Measurements from ENCODE around the gene CNTN5. TPM values are rescaled to one million over a fixed set of nuclear protein-coding genes. Genes with fewer than 3 reads are reported as not detected.

Gene CNTN5
- total RNA-seq, 4 donors from 2014 or later: 0.12 TPM; not detected in 3

GRCh38 chr11:99988471-99988837 lies 967.7 kb downstream of the CNTN5 start:
- 42 to 46% methylated on average over 2 of the region's 2 CpGs for WGBS, 2 donors
- H3K4me3 ChIP-seq: no peak overlapping the region
- peaks cover 0 to 4% (median 0%) of the 10 kb centered on the region in 3 donors for H3K4me1 ChIP-seq
- H3K9me3 ChIP-seq: no peaks in the 10 kb centered on the region
- intact Hi-C loops (cut with DNase I): no loop called here
- no peaks in the 10 kb centered on the region for H3K36me3 ChIP-seq
- no peak overlapping the region for H3K27ac ChIP-seq
- H3K27me3 ChIP-seq: no peaks in the 10 kb centered on the region
- DNase-seq: no peak
- TF ChIP-seq, protein P1, sequence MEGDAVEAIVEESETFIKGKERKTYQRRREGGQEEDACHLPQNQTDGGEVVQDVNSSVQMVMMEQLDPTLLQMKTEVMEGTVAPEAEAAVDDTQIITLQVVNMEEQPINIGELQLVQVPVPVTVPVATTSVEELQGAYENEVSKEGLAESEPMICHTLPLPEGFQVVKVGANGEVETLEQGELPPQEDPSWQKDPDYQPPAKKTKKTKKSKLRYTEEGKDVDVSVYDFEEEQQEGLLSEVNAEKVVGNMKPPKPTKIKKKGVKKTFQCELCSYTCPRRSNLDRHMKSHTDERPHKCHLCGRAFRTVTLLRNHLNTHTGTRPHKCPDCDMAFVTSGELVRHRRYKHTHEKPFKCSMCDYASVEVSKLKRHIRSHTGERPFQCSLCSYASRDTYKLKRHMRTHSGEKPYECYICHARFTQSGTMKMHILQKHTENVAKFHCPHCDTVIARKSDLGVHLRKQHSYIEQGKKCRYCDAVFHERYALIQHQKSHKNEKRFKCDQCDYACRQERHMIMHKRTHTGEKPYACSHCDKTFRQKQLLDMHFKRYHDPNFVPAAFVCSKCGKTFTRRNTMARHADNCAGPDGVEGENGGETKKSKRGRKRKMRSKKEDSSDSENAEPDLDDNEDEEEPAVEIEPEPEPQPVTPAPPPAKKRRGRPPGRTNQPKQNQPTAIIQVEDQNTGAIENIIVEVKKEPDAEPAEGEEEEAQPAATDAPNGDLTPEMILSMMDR (IDR thresholded peaks at IDR 0.05): no peak
- TF ChIP-seq POLR2A (IDR thresholded peaks at IDR 0.05): no peak

GRCh38 chr11:100003985-100004384 lies 983.2 kb downstream of the CNTN5 start:
- no peaks in the 10 kb centered on the region for H3K4me1 ChIP-seq
- H3K9me3 ChIP-seq: no peaks in the 10 kb centered on the region
- no peaks in the 10 kb centered on the region for H3K27me3 ChIP-seq
- no peak overlapping the region for H3K4me3 ChIP-seq
- H3K36me3 ChIP-seq: no peaks in the 10 kb centered on the region
- WGBS, 2 donors: 73 to 75% methylated on average over 3 of the region's 3 CpGs
- TF ChIP-seq POLR2A (IDR thresholded peaks at IDR 0.05): no peak
- TF ChIP-seq, protein P1 (IDR thresholded peaks at IDR 0.05): no peak
- H3K27ac ChIP-seq: no peak overlapping the region
- intact Hi-C loops (cut with DNase I): no loop called here
- no peak for DNase-seq

DNA sequence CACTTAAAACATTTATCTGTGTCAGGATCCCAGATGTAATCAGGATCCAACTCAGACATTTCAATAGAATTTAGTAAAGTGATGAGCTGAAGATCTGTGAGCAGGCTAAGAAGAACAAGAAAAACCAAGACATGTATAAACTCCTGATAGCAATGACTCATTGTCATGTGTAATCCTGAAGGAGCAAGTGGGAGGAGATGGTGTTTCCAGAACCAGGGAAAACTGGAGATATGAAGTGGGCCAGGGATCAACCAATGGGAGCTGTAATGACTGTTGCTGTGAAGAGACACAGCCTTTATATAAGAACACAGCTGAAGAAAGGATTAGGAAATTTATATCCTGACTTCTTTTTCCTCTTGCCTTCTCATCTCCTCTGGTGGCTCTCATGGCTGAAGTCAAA lies 983.8 kb downstream of the CNTN5 start:
- H3K27ac ChIP-seq: no peak overlapping the region
- intact Hi-C loops (cut with DNase I): no loop called here
- H3K9me3 ChIP-seq: no peaks in the 10 kb centered on the region
- no peak for TF ChIP-seq POLR2A (IDR thresholded peaks at IDR 0.05)
- TF ChIP-seq, protein P1 (IDR thresholded peaks at IDR 0.05): no peak
- no peak for DNase-seq
- no peak overlapping the region for H3K4me3 ChIP-seq
- H3K4me1 ChIP-seq: no peaks in the 10 kb centered on the region
- no peaks in the 10 kb centered on the region for H3K36me3 ChIP-seq
- H3K27me3 ChIP-seq: no peaks in the 10 kb centered on the region

- Histone ChIP-seq H3K27me3 (no peaks in the 10 kb centered on the region), H3K9me3 (no peaks in the 10 kb centered on the region), H3K4me1 (no peaks in the 10 kb centered on the region), H3K27ac (no peak overlapping the region), H3K4me3 (no peak overlapping the region), H3K36me3 (no peaks in the 10 kb centered on the region)
- no peak for DNase-seq
- no peak for TF ChIP-seq POLR2A (IDR thresholded peaks at IDR 0.05)
- TF ChIP-seq, protein P1 (IDR thresholded peaks at IDR 0.05): no peak
- intact Hi-C loops (cut with DNase I): no loop called here
- WGBS, 2 donors: 76 to 96% methylated on average over 1 of the region's 1 CpG
Measured at GRCh38 chr11:100008417-100008816, 987.7 kb downstream of the CNTN5 start.

- no peak for DNase-seq
- Histone ChIP-seq H3K4me3 (no peak overlapping the region), H3K9me3 (no peaks in the 10 kb centered on the region), H3K27ac (no peak overlapping the region), H3K27me3 (no peaks in the 10 kb centered on the region), H3K36me3 (no peaks in the 10 kb centered on the region), H3K4me1 (no peaks in the 10 kb centered on the region)
- WGBS, 2 donors: 41 to 50% methylated on average over 3 of the region's 3 CpGs
- TF ChIP-seq, protein P1 (IDR thresholded peaks at IDR 0.05): no peak
- TF ChIP-seq POLR2A (IDR thresholded peaks at IDR 0.05): no peak
- intact Hi-C loops (cut with DNase I): no loop called here
Measured at GRCh38 chr11:100009728-100010127, 989.0 kb downstream of the CNTN5 start.

Measured in esophagus squamous epithelium (tissue), 5 donors.